Esophagus muscularis mucosa (tissue), 4 donors: Measurements from ENCODE around the gene TGFBI. TPM values are rescaled to one million over a fixed set of nuclear protein-coding genes. Genes with fewer than 3 reads are reported as not detected.
A peak's percentile ranks its signal among the peaks of the same experiment; 100 is the strongest.

Experiments
- DNase-seq: peaks from one replicate; pipeline ENCODE4 v3.0.0-alpha.2; 2017; ENCODE audit errors: extremely low spot score
- H3K27ac ChIP-seq, 4 donors: fragments of 200-600 bp; sonication (generic); replicated peaks in 1 of 4; 1 replicate in 3 of 4; 2 replicates in 1 of 4; pipeline ENCODE4 v1.5.1; 2016 to 2019; ENCODE audit warnings: mild to moderate bottlenecking in 1 of 4
- H3K27me3 ChIP-seq, 4 donors: fragments of 200-600 bp; sonication (generic); one replicate each; pipeline versions ENCODE4 v1.5.1 to v1.6.0; 2016 to 2019
- H3K36me3 ChIP-seq, 4 donors: fragments of 200-600 bp; sonication (generic); one replicate each; pipeline ENCODE4 v1.5.1; 2016 to 2019
- H3K4me1 ChIP-seq, 4 donors: fragments of 200-600 bp; sonication (generic); one replicate each; pipeline ENCODE4 v1.5.1; 2016 to 2019
- H3K4me3 ChIP-seq, 4 donors: fragments of 200-600 bp; sonication (generic); 1 replicate in 2 of 4; 2 replicates in 2 of 4; pipeline ENCODE4 v1.5.1; 2016 to 2019; ENCODE audit warnings: mild to moderate bottlenecking in 4 of 4, moderate library complexity in 1 of 4
- H3K9me3 ChIP-seq, 4 donors: fragments of 200-600 bp; sonication (generic); 1 replicate in 3 of 4; 2 replicates in 1 of 4; pipeline ENCODE4 v1.5.1; 2016 to 2019
- CTCF ChIP-seq, 3 experiments: fragments of 200-600 bp in 2 of 3; fragments of 450-650 bp in 1 of 3; sonication (generic) in 2 of 3; IDR thresholded peaks; one replicate each; pipeline ENCODE4 v1.5.1; 2017 to 2019; ENCODE audit warnings: antibody characterized with exemption in 3 of 3, mild to moderate bottlenecking in 2 of 3, moderate library complexity in 1 of 3
- EP300 ChIP-seq: sonication (generic); formaldehyde crosslinking; IDR thresholded peaks from one replicate; pipeline ENCODE4 v1.6.1; 2017; ENCODE audit warnings: antibody characterized with exemption
- POLR2A ChIP-seq: fragments of 450-650 bp; IDR thresholded peaks from one replicate; pipeline ENCODE4 v1.6.1; 2017; ENCODE audit warnings: antibody characterized with exemption, moderate library complexity, mild to moderate bottlenecking, low read depth
- POLR2AphosphoS5 ChIP-seq, 2 donors: sonication (generic); formaldehyde crosslinking; IDR thresholded peaks; one replicate each; pipeline ENCODE4 v1.6.1; 2017; ENCODE audit warnings: antibody characterized with exemption in 2 of 2
- WGBS: methylation state at CpG from one replicate; pipeline ENCODE4 v1.1.5; 2018; 5-methylcytosine and 5-hydroxymethylcytosine counted together
- intact Hi-C: fragments of 100-400 bp; cut with DNase I; formaldehyde crosslinking; loops from one replicate; pipeline ENCODE4 v1.15.1; 2023
- total RNA-seq, 4 donors: library from RNA; depleted of rRNA; stranded (reverse); fragments of >200 nt; gene quantifications; one replicate each; pipeline versions ENCODE4 v1.1.0 to v1.2.1, GENCODE V29; 2016

Gene TGFBI
- total RNA-seq, 4 donors from 2014 or later, result 62.3 to 128 (median 92.9) TPM

GRCh38 chr5:135996611-135997010, 32.2 kb upstream of the TGFBI start:
- no peak for TF ChIP-seq POLR2AphosphoS5 (IDR thresholded peaks at IDR 0.05)
- intact Hi-C loops, result no loop called here
- Histone ChIP-seq H3K36me3 (no peaks in the 10 kb centered on the region), H3K9me3 (no peaks in the 10 kb centered on the region), H3K27me3 (no peaks in the 10 kb centered on the region), H3K27ac (no peak overlapping the region), H3K4me3 (no peak overlapping the region), H3K4me1 (peaks cover 4 to 38% (median 30%) of the 10 kb centered on the region in 4 donors)
- peak; percentile 70 for DNase-seq
- WGBS, result 92% methylated on average over 2 of the region's 2 CpGs

GRCh38 chr5:135997673-135998335, 31.0 kb upstream of the TGFBI start:
- Histone ChIP-seq H3K27ac (no peak overlapping the region), H3K27me3 (no peaks in the 10 kb centered on the region), H3K4me1 (peaks cover 4 to 41% (median 31%) of the 10 kb centered on the region in 4 donors), H3K4me3 (no peak overlapping the region), H3K36me3 (no peaks in the 10 kb centered on the region), H3K9me3 (no peaks in the 10 kb centered on the region)
- TF ChIP-seq EP300, result no peak
- no peak for TF ChIP-seq POLR2AphosphoS5 (IDR thresholded peaks at IDR 0.05)
- no peak for TF ChIP-seq CTCF (IDR thresholded peaks at IDR 0.05)
- no peak for TF ChIP-seq POLR2A
- intact Hi-C loops, result no loop called here
- DNase-seq, result peak; percentile 84
- 90% methylated on average over 8 of the region's 8 CpGs for WGBS

GRCh38 chr5:135998889-135999288, 29.9 kb upstream of the TGFBI start:
- WGBS, result 89% methylated on average over 6 of the region's 6 CpGs
- Histone ChIP-seq H3K4me1 (peaks cover under 1 to 30% (median 23%) of the 10 kb centered on the region in 4 donors), H3K27me3 (no peaks in the 10 kb centered on the region), H3K9me3 (no peaks in the 10 kb centered on the region), H3K36me3 (no peaks in the 10 kb centered on the region), H3K27ac (no peak overlapping the region), H3K4me3 (no peak overlapping the region)
- TF ChIP-seq EP300 (no peak), POLR2AphosphoS5 (IDR thresholded peaks at IDR 0.05) (no peak), CTCF (IDR thresholded peaks at IDR 0.05) (no peak), POLR2A (no peak)
- intact Hi-C loops, result no loop called here
- DNase-seq, result no peak

- Histone ChIP-seq H3K4me1 (peaks cover 0 to 23% (median 16%) of the 10 kb centered on the region in 4 donors), H3K9me3 (no peaks in the 10 kb centered on the region), H3K4me3 (no peak overlapping the region), H3K27ac (no peak overlapping the region), H3K27me3 (no peaks in the 10 kb centered on the region), H3K36me3 (no peaks in the 10 kb centered on the region)
- no peak for DNase-seq
- intact Hi-C loops, result no loop called here
- TF ChIP-seq POLR2A, result no peak
- 82% methylated on average over 8 of the region's 8 CpGs for WGBS
Observed at GRCh38 chr5:135999406-136000139, 29.2 kb upstream of the TGFBI start.

GRCh38 chr5:136000147-136000546, 28.6 kb upstream of the TGFBI start:
- Histone ChIP-seq H3K9me3 (no peaks in the 10 kb centered on the region), H3K27ac (no peak overlapping the region), H3K4me1 (peaks cover 0 to 19% (median 13%) of the 10 kb centered on the region in 4 donors), H3K27me3 (no peaks in the 10 kb centered on the region), H3K36me3 (no peaks in the 10 kb centered on the region), H3K4me3 (no peak overlapping the region)
- TF ChIP-seq POLR2A (no peak), CTCF (IDR thresholded peaks at IDR 0.05) (no peak), POLR2AphosphoS5 (IDR thresholded peaks at IDR 0.05) (no peak), EP300 (no peak)
- 96% methylated on average over 2 of the region's 2 CpGs for WGBS
- intact Hi-C loops, result no loop called here
- DNase-seq, result no peak
